DMS79 (cell line): Measurements from ENCODE around the gene THRB.
A peak's percentile ranks its signal among the peaks of the same experiment; 100 is the strongest.
"Not testable (repeated sequence)": the region's sequence is repeated elsewhere in the genome, so short reads cannot be mapped to it uniquely, and the experiment has no call there.

Experiments used
- DNase-seq: peaks from one replicate; lab custom pipeline; 2025; lab: John Stamatoyannopoulos, UW

THRB gene

DNA sequence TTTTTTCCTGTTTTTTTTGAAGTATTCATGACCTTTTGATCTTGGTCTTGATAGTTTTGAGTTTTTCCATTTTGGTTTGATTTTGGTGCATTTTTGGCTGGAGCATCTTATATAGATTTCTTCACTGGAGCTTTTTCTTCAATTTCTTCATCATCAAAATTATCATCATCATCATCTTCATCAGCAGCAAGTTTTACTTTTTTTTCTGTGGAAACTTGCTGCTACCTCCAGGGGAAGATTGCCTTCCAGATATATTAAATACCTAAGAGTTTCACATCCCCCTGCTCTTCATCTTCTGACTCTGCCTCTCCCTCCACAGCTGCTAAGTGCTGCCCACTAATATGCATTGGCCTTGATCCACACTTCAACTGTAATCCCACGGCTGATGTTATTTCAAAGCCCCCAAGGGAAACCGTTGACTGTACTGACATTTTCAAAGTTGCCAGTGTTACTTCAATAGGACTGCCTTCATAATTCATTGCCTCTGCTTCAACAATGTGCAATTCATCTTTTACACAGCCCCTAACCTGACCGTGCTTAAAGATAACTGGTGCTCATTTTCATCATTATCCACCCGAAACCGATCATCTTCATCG is 397.9 kb downstream of the THRB start:
- no peak for DNase-seq

DNA sequence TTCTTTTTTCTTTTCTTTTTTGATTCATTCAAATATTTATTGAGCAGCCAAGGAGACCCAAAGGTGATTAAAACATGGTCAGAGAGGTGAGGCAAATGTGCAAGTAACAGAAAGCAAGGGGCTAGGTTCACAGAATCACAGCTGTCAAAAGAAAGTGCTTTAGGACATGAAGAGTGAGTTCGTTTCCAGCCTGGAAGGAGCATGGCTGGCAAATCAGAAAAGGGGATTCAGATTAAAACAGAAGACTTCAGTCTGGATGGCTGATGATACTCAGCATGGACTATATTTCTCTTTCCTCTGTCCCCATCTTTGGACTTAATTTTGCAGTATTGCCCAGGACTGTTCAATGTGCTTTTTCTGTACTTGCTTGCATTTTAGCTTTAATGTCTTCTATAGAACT is 398.4 kb downstream of the THRB start:
- no peak for DNase-seq

DNA sequence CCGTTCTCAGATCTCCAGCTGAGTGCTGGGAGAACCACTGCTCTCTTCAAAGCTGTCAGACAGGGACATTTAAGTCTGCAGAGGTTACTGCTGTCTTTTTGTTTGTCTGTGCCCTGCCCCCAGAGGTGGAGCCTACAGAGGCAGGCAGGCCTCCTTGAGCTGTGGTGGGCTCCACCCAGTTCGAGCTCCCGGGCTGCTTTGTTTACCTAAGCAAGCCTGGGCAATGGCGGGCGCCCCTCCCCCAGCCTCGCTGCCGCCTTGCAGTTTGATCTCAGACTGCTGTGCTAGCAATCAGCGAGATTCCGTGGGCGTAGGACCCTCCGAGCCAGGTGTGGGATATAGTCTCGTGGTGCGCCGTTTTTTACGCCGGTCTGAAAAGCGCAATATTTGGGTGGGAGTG is 399.8 kb downstream of the THRB start:
- not testable (repeated sequence) for DNase-seq

DNA sequence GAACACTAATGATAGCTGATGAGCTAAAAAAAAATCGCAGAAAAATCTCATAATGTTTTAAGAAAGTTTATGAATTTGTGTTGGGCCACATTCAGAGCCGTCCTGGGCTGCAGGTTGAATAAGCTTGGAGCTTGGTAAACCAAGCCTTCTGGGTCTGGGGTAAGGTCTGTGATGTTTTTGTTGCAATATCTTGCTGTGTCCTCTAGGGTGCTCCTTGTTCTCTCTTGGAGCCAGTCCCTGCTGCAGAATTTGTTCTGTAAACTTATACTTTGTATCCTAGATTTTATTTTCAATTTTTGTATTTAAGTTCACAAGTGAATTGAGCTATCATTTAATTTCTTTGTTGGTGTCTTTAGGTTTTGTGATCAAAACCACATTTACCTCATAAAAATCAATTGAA is 405.9 kb downstream of the THRB start:
- DNase-seq: no peak

DNA sequence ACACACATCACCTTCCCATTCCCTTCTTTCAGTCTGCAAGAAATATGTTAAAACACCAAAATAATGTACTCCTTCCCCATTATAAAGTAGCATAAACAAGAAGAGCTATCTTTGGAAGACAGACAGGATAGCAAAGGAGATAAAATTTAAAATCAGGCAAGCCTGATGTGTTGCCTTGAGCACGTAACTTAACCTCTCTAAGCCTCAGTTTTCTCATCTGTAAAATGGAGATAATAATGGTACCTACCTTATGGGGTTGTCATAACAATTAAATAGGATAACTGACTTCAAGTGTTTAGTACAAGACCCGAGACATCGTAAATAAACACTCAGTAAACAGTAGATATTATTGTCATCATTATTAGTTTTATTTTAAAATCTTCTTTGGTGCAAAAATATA is 407.2 kb downstream of the THRB start:
- no peak for DNase-seq

DNA sequence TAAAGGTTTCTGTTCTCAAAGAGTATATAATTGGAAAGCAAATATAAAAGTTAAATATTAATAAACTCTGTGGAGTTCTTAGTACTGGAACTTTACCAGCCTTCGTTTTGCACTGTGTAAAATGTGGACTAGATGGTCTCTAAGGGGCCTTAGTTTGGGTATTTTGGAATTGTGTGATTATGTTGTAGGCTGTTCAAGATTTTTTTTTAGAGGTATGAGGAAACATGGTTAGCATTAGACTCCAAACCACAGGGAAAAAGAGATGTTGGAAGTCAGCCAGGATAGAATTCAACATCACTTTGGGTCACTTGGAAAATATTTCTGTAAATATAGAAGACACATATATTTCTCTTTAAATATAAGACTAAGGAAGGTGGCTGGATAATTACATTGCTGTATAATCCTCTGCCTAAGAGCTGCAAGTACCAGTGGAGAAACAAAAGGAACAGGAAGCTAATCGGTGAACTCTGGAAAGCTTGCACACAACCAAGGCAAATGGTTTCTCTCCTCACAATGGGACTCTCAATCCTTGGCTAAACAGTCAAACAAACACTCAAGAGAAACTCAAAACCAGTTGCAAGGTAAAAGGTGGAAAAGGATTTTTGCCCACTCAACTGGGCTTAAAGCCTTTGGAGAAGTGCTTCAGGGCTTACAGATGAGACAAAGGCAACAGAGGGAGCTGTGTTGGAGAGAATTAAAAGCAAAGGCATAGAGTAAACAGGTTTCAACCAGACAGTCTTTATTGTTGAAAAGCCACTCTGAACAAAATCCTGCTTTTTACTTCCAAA is 407.8 kb downstream of the THRB start:
- peak; percentile 85 for DNase-seq

DNA sequence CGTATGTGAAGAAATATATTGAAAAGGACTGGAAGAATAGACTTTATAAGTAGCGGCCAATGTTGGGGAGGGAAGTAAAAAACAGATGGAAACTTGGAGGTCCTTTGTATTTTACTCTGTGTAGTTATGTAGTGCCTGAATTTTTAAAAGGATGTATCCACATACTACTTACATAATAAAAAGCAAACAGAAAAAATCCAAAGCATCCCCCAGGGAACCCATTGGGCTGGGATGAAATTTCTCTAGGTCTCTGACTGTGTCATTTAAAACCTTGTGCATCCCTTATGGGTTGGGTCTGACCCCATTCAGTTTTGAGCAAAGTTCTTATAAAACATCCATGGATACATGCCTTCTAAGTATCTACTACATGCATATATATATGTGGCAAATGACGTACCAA is 408.4 kb downstream of the THRB start:
- no peak for DNase-seq

DNA sequence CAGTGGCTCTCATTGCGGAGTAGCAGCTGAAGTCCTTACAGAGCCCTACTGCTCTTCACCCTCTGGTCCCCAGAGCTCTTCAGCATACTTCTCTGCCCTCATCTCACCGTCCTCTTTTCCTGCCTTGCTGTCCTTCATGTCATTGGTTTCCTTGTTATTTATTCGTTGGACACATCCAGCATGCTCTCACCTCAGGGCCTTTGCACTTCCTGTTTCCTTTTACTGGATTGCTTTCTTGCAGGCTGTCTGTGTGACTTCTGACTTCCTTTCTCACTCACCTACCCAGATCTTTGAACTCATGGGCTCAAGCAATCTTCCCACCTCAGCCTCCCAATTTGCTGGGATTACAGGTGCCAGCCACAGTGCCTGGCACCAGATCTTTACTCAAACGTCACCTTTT is 422.5 kb downstream of the THRB start:
- no peak for DNase-seq

DNA sequence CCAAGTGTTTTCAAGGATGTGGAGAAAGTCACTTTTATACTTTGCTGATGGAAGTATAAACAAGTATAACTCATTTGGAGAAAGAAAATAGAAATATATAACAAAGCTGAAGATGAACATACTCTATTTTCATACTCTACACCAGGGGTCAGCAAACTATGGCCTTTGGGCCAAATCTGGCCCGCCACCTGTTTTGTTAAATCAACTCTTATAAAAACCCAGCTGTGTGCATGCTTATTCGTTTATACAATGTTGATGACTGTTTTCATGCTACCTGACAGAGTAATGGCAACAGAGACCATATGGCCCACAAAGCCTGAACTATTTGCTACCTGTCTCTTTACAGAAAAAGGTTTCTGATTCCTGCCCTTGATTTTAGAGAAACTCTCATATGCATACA is 425.6 kb downstream of the THRB start:
- DNase-seq: no peak

DNA sequence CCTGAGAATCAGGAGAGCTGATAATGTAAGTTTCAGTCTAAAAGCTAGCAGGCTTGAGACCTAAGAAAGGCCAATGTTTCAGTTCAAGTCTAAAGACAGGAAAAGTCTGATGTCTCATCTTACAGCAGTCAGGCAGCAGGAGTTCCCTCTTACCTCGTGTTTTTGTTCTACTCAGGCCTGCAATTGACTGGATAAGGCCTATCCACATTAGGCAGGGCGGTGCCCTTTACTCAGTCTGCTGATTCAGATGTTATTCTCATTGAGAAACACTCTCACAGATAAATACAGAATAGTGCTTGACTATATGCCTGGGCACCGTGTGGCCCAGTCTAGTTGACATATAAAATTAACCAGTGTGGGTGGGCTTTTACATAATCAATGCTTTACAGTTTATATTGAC is 427.2 kb downstream of the THRB start:
- no peak for DNase-seq
